ENCODE data around the gene UPF1. TPM values are rescaled to one million over a fixed set of nuclear protein-coding genes. Genes with fewer than 3 reads are reported as not detected.

UPF1 gene
- total RNA-seq, 2 donors from 2014 or later, result 38.9 to 59.0 TPM

DNA sequence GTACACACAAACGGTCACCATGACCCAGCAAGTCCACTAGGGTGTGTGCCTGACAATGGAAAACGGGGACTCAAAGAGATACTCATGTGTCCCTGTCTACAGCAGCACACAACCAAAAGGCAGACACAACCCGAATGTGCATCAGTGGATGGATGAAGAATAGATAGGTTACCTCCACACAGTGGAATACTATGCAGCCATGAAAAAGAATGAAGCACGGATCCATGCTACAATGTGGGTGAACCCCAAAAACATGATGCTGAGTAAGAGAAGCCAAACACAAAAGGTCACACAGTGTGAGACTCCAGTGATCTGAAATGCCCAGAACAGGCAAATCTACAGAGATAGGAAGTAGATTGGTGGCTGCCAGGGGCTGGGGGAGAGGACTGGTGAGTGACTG lies 55.2 kb downstream of the UPF1 start:
- intact Hi-C loops (cut with DNase I), result no loop called here
- H3K27me3 ChIP-seq, result no peaks in the 10 kb centered on the region
- WGBS, 2 donors, result 67 to 88% methylated on average over 4 of the region's 4 CpGs
- H3K27ac ChIP-seq, result no peak overlapping the region
- H3K4me3 ChIP-seq, result no peak overlapping the region
- H3K9me3 ChIP-seq, result no peaks in the 10 kb centered on the region
- H3K36me3 ChIP-seq (replicated peaks in 1 of 2; ENCODE audit: insufficient read depth in 1 of 2, low read depth in 2 of 2), result no peaks in the 10 kb centered on the region
- ATAC-seq (no peak), DNase-seq (no peak)
- H3K4me1 ChIP-seq, result no peaks in the 10 kb centered on the region
- TF ChIP-seq POLR2A (IDR thresholded peaks at IDR 0.05), result no peak
- TF ChIP-seq, protein P1, sequence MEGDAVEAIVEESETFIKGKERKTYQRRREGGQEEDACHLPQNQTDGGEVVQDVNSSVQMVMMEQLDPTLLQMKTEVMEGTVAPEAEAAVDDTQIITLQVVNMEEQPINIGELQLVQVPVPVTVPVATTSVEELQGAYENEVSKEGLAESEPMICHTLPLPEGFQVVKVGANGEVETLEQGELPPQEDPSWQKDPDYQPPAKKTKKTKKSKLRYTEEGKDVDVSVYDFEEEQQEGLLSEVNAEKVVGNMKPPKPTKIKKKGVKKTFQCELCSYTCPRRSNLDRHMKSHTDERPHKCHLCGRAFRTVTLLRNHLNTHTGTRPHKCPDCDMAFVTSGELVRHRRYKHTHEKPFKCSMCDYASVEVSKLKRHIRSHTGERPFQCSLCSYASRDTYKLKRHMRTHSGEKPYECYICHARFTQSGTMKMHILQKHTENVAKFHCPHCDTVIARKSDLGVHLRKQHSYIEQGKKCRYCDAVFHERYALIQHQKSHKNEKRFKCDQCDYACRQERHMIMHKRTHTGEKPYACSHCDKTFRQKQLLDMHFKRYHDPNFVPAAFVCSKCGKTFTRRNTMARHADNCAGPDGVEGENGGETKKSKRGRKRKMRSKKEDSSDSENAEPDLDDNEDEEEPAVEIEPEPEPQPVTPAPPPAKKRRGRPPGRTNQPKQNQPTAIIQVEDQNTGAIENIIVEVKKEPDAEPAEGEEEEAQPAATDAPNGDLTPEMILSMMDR (IDR thresholded peaks at IDR 0.05), result no peak

GRCh38 chr19:18889949-18890745 lies 58.4 kb downstream of the UPF1 start:
- TF ChIP-seq, protein P1 (IDR thresholded peaks at IDR 0.05), result no peak
- no peak for TF ChIP-seq POLR2A (IDR thresholded peaks at IDR 0.05)
- intact Hi-C loops (cut with DNase I), result no loop called here

GRCh38 chr19:18893587-18894253 lies 62.0 kb downstream of the UPF1 start:
- no peak overlapping the region for H3K27ac ChIP-seq
- 38 to 55% methylated on average over 15 to 17 of the region's 18 CpGs for WGBS, 2 donors
- TF ChIP-seq, protein P1 (IDR thresholded peaks at IDR 0.05), result no peak
- TF ChIP-seq POLR2A (IDR thresholded peaks at IDR 0.05), result no peak
- DNase-seq (no peak), ATAC-seq (no peak)
- peaks cover 15% of the 10 kb centered on the region for H3K4me1 ChIP-seq
- peaks cover 0 to 6% of the 10 kb centered on the region in 2 donors for H3K27me3 ChIP-seq
- no peaks in the 10 kb centered on the region for H3K36me3 ChIP-seq (replicated peaks in 1 of 2; ENCODE audit: insufficient read depth in 1 of 2, low read depth in 2 of 2)
- H3K4me3 ChIP-seq, result no peak overlapping the region
- intact Hi-C loops (cut with DNase I), result no loop called here
- no peaks in the 10 kb centered on the region for H3K9me3 ChIP-seq

More at GRCh38 chr19:18889949-18890745, 58.4 kb downstream of the UPF1 start:
- no peak for ATAC-seq
- Histone ChIP-seq H3K27me3 (peaks cover 0 to 6% of the 10 kb centered on the region in 2 donors), H3K27ac (no peak overlapping the region), H3K4me3 (no peak overlapping the region), H3K4me1 (peaks cover 4% of the 10 kb centered on the region), H3K9me3 (no peaks in the 10 kb centered on the region), H3K36me3 (replicated peaks in 1 of 2; ENCODE audit: insufficient read depth in 1 of 2, low read depth in 2 of 2) (no peaks in the 10 kb centered on the region)
- WGBS, 2 donors, result 70 to 72% methylated on average over 10 of the region's 10 CpGs
- no peak for DNase-seq

DNA sequence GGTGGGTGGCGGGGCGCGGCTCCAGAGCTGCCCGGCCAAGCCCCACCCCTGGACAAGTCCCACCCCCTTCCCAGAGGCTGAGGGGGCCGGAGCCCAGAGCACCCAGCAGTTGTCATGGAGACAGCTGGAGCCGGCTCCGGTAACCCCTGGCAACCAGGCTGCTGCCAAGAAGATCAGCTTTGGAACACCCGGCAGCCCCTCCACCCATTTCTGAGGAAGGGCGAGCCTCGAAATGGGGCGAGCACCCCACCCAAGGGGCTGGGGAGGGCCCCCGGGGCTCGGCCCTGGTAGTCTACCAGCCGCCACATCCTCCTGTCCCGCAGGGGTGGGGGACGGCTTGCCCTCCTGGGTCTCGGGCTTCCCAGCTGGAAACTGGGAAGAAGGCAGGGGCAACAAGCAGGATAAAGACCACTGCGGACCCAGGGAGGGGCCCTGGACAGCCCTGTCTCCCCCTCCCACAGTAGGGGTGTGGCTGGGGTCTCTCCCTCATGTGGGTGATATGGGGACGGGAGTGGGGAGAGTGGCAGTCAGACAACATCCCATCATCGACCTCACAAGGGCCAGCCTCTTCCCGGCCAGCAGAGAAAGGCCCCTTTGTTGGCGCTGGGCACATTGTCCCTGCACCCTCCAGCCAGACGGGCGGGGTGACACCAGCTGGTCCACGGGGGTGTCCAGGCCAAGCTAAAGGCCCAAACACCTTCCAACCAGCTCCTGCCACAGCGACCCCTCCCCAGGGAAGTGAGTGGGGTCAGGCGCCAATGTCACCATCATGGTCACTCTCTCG lies 62.7 kb downstream of the UPF1 start:
- WGBS, 2 donors, result 3 to 9% methylated on average over 4 to 28 of the region's 28 CpGs
- DNase-seq (peak in 1 of 4 donors; percentile 41), ATAC-seq (no peak)
- intact Hi-C loops (cut with DNase I), result no loop called here
- Histone ChIP-seq H3K27ac (no peak overlapping the region), H3K36me3 (replicated peaks in 1 of 2; ENCODE audit: insufficient read depth in 1 of 2, low read depth in 2 of 2) (no peaks in the 10 kb centered on the region), H3K4me3 (no peak overlapping the region), H3K9me3 (no peaks in the 10 kb centered on the region), H3K27me3 (peaks cover 0 to 6% of the 10 kb centered on the region in 2 donors), H3K4me1 (peaks cover 15% of the 10 kb centered on the region)
- TF ChIP-seq, protein P1 (IDR thresholded peaks at IDR 0.05), result no peak
- TF ChIP-seq POLR2A (IDR thresholded peaks at IDR 0.05), result no peak
